GM20431 (cell line): ENCODE results near the gene RPP25.

ENCODE experiments used
- in situ Hi-C: fragments of 300-500 bp; cut with MseI, MboI; formaldehyde crosslinking; loops from one replicate; pipeline ENCODE4 v1.15.0; 2020; ENCODE audit warnings: low sequenced_read_pairs; ENCODE audit not compliant: unreplicated experiment

The RPP25 gene

GRCh38 chr15:74964794-74965193 is 8.2 kb upstream of the RPP25 start:
- in situ Hi-C loops: no loop called here

GRCh38 chr15:74963213-74963612 is 6.6 kb upstream of the RPP25 start:
- in situ Hi-C loops: no loop called here

- in situ Hi-C loops: no loop called here
Measured at GRCh38 chr15:74962671-74963070, 6.1 kb upstream of the RPP25 start.

GRCh38 chr15:74962219-74962618 is 5.6 kb upstream of the RPP25 start:
- in situ Hi-C loops: no loop called here

- in situ Hi-C loops: no loop called here
Measured at GRCh38 chr15:74961616-74962015, 5.0 kb upstream of the RPP25 start.

GRCh38 chr15:74960995-74961588 is 4.5 kb upstream of the RPP25 start:
- in situ Hi-C loops: no loop called here

GRCh38 chr15:74960286-74960685 is 3.7 kb upstream of the RPP25 start:
- in situ Hi-C loops: no loop called here

- in situ Hi-C loops: no loop called here
Measured at GRCh38 chr15:74959586-74959939, 3.0 kb upstream of the RPP25 start.

- in situ Hi-C loops: no loop called here
Measured at GRCh38 chr15:74958908-74959585, 2.5 kb upstream of the RPP25 start.

GRCh38 chr15:74958320-74958907 is 1.8 kb upstream of the RPP25 start:
- in situ Hi-C loops: no loop called here

GRCh38 chr15:74957476-74958035 is 984 bp upstream of the RPP25 start:
- in situ Hi-C loops: no loop called here

GRCh38 chr15:74955796-74956647 is 550 bp downstream of the RPP25 start:
- in situ Hi-C loops: no loop called here

GRCh38 chr15:74955017-74955416 is 1.6 kb downstream of the RPP25 start:
- in situ Hi-C loops: no loop called here

GRCh38 chr15:74954515-74954914 is 2.1 kb downstream of the RPP25 start:
- in situ Hi-C loops: no loop called here

GRCh38 chr15:74951006-74951405 is 5.6 kb downstream of the RPP25 start:
- in situ Hi-C loops: no loop called here

- in situ Hi-C loops: no loop called here
Measured at GRCh38 chr15:74950078-74950908, 6.3 kb downstream of the RPP25 start.

GRCh38 chr15:74937590-74938371 is 18.8 kb downstream of the RPP25 start, which contains the start of gene COX5A:
TSS of gene COX5A (minus strand) at chr15:74938073. CDS start at chr15:74938014, 59 bp downstream.
- in situ Hi-C loops: loop anchor here (25.0 kb wide), 1 partner anchor 300 kb away; no protein-coding TSS in a partner anchor

GRCh38 chr15:74937272-74937589 is 19.3 kb downstream of the RPP25 start:
- in situ Hi-C loops: loop anchor here (25.0 kb wide), 1 partner anchor 300 kb away; no protein-coding TSS in a partner anchor

GRCh38 chr15:74935193-74935592 is 21.4 kb downstream of the RPP25 start:
- in situ Hi-C loops: loop anchor here (25.0 kb wide), 1 partner anchor 298 kb away; no protein-coding TSS in a partner anchor
